Activated CD4-positive, CD25-positive, alpha-beta regulatory T cell treated with anti-CD3 and anti-CD28 coated beads, Interleukin-2, amount 50 U/mL, for 72 hours (primary cell): ENCODE data around the gene OR2H2.

Experiments used
- DNase-seq: peaks from one replicate; pipeline ENCODE4 v3.0.0; 2021

Gene OR2H2

GRCh38 chr6:29584821-29585220, at the start of gene OR2H2:
TSS of gene OR2H2 (plus strand) at chr6:29585121. CDS start at chr6:29587945, 2,824 bp downstream.
- no peak for DNase-seq

GRCh38 chr6:29537714-29538403, 47.1 kb upstream of the OR2H2 start:
- no peak for DNase-seq

GRCh38 chr6:29547573-29547972, 37.3 kb upstream of the OR2H2 start:
- DNase-seq = no peak

- no peak for DNase-seq
Observed at GRCh38 chr6:29552512-29553051, 32.3 kb upstream of the OR2H2 start.

- peak; percentile 43 for DNase-seq
Observed at GRCh38 chr6:29553268-29554057, 31.5 kb upstream of the OR2H2 start.

GRCh38 chr6:29554764-29555163, 30.2 kb upstream of the OR2H2 start:
- no peak for DNase-seq

GRCh38 chr6:29557320-29557719, 27.6 kb upstream of the OR2H2 start:
- no peak for DNase-seq

- no peak for DNase-seq
Observed at GRCh38 chr6:29558439-29559079, 26.4 kb upstream of the OR2H2 start.

- no peak for DNase-seq
Observed at GRCh38 chr6:29559524-29560287, 25.2 kb upstream of the OR2H2 start, which contains the start of gene UBD. TSS of gene UBD (minus strand) at chr6:29559732. CDS start at chr6:29559701, 31 bp downstream.

GRCh38 chr6:29561091-29561490, 23.8 kb upstream of the OR2H2 start:
- no peak for DNase-seq

GRCh38 chr6:29561606-29562181, 23.2 kb upstream of the OR2H2 start:
- no peak for DNase-seq

- no peak for DNase-seq
Observed at GRCh38 chr6:29563435-29563965, 21.4 kb upstream of the OR2H2 start.

GRCh38 chr6:29564875-29565274, 20.0 kb upstream of the OR2H2 start:
- no peak for DNase-seq

- no peak for DNase-seq
Observed at GRCh38 chr6:29566856-29567255, 18.1 kb upstream of the OR2H2 start.

- DNase-seq = no peak
Observed at GRCh38 chr6:29567541-29567940, 17.4 kb upstream of the OR2H2 start.

GRCh38 chr6:29567991-29568390, 16.9 kb upstream of the OR2H2 start:
- DNase-seq = no peak

- DNase-seq = no peak
Observed at GRCh38 chr6:29576056-29576455, 8.9 kb upstream of the OR2H2 start.

GRCh38 chr6:29577544-29577943, 7.4 kb upstream of the OR2H2 start:
- no peak for DNase-seq

- DNase-seq = peak; percentile 58
Observed at GRCh38 chr6:29589423-29590048, 4.6 kb downstream of the OR2H2 start.

GRCh38 chr6:29590218-29590808, 5.4 kb downstream of the OR2H2 start:
- DNase-seq = no peak

- no peak for DNase-seq
Observed at GRCh38 chr6:29591677-29592076, 6.8 kb downstream of the OR2H2 start.
